Heart left ventricle (tissue), 16 donors: ENCODE results near the gene APC. TPM values are rescaled to one million over a fixed set of nuclear protein-coding genes. Genes with fewer than 3 reads are reported as not detected.

Experiments
- ATAC-seq, 4 donors: fragments of 200-7000 bp; cut with Tn5 transposase; one replicate each; pipeline ENCODE4 v1.9.1; 2020 to 2022; ENCODE audit warnings: moderate library complexity in 4 of 4, mild to moderate bottlenecking in 3 of 4, moderate number of reproducible peaks in 1 of 4
- DNase-seq, 5 donors: peaks; one replicate each; pipeline ENCODE4 v3.0.0-alpha.2; 2020
- H3K27ac ChIP-seq, 12 donors: fragments of 200-600 bp; sonication (generic) in 4 of 12; one replicate each; pipeline versions ENCODE4 v1.5.0 to v1.8.0; 2016 to 2022; ENCODE audit warnings: mild to moderate bottlenecking in 2 of 12
- H3K27me3 ChIP-seq, 9 donors: fragments of 200-600 bp; sonication (generic) in 2 of 9; one replicate each; pipeline versions ENCODE4 v1.5.1 to v1.8.0; 2016 to 2022; ENCODE audit warnings: mild to moderate bottlenecking in 3 of 9
- H3K36me3 ChIP-seq, 9 donors: fragments of 200-600 bp; sonication (generic) in 2 of 9; one replicate each; pipeline versions ENCODE4 v1.5.0 to v1.8.0; 2018 to 2022; ENCODE audit warnings: mild to moderate bottlenecking in 2 of 9
- H3K4me1 ChIP-seq, 12 donors: fragments of 200-600 bp; sonication (generic) in 4 of 12; one replicate each; pipeline versions ENCODE4 v1.5.0 to v1.8.0; 2016 to 2022; ENCODE audit warnings: mild to moderate bottlenecking in 3 of 12
- H3K4me3 ChIP-seq, 12 donors: fragments of 200-600 bp; sonication (generic) in 4 of 12; one replicate each; pipeline versions ENCODE4 v1.5.0 to v1.8.0; 2017 to 2022; ENCODE audit warnings: mild to moderate bottlenecking in 9 of 12, moderate library complexity in 4 of 12
- H3K9me3 ChIP-seq, 12 donors: fragments of 200-600 bp; sonication (generic) in 4 of 12; one replicate each; pipeline versions ENCODE4 v1.5.0 to v1.8.0; 2016 to 2022; ENCODE audit warnings: mild to moderate bottlenecking in 1 of 12
- POLR2A ChIP-seq, 2 donors: fragments of 450-650 bp; IDR thresholded peaks; one replicate each; pipeline ENCODE4 v1.6.1; 2017; ENCODE audit warnings: antibody characterized with exemption in 2 of 2, mild to moderate bottlenecking in 2 of 2, moderate library complexity in 2 of 2
- WGBS, 4 donors: extraction: QIAGEN DNeasy Blood & Tissue Kit in 2 of 4; methylation state at CpG; one replicate each; pipeline versions ENCODE4 v1.1.5 to v1.1.7; 2013 to 2018; 5-methylcytosine and 5-hydroxymethylcytosine counted together
- intact Hi-C, 10 donors: fragments of 100-400 bp; cut with DNase I; formaldehyde crosslinking; loops; one replicate each; pipeline versions ENCODE4 v1.11.1 to v1.14.2; 2022
- polyA plus RNA-seq, 2 donors: library from polyadenylated mRNA; stranded (reverse); fragments of 200-250 nt; gene quantifications; one replicate each; pipeline ENCODE4 v1.2.3, GENCODE V29; 2013
- total RNA-seq, 9 donors: library from RNA; depleted of rRNA in 2 of 9; stranded (reverse); fragments of >200 nt in 2 of 9; fragmentation: NEBNext Ultra II Directional in 3 of 9; extraction: Animal tissue kit (Norgen Biotek cat#: 25700) in 3 of 9; gene quantifications; one replicate each; pipeline versions ENCODE4 v1.1.0 to v1.2.4, GENCODE V29; 2016 to 2023
- TF ChIP-seq, protein P1 (sequence below), 12 donors: fragments of 200-600 bp; sonication (generic) in 4 of 12; IDR thresholded peaks; one replicate each; pipeline versions ENCODE4 v1.5.0 to v1.8.0; 2018 to 2022; ENCODE audit warnings: antibody characterized with exemption in 12 of 12, mild to moderate bottlenecking in 5 of 12
- donor health status: ischemic (EF 13 %, LVEDD 7.1; RV severe dilation, severe dysfunction).
- donor health status: healthy with polysubstance abuse.
- donor health status: DM: no; HTN: yes; CAD: no.
- donor health status: DM: no; HTN: no; CAD: no.
- donor health status: ischemic (EF 25% LVEDD 6.9; RV normal size, moderate dysfunction).
- donor health status: ischemic (EF 25% LVEDD 5.7; RV mildly dilated, moderate dysfunction).
- donor health status: healthy.
- donor health status: DM: yes; HTN: yes; CAD: no.
- donor health status: ischemic (EF 35%, LVEDD 5.7; RV mildly dilated, moderate dysfunction).
- donor health status: nonischemic (EF 11% LVEDD 7.7; RV severe dilation, severe dysfunction).
- donor health status: DM: yes; HTN: yes; CAD: no.
- donor health status: PGD.
- donor health status: ischemic (EF 29% LVEDD 5.4; RV normal size, mild dysfunction).
- donor health status: nonischemic (EF 23%, LVEDD 6.1; RV moderate dilation, normal function).

Gene APC
- total and polyA plus RNA-seq, 11 donors, result 3.8 to 65.3 (median 37.4) TPM

DNA sequence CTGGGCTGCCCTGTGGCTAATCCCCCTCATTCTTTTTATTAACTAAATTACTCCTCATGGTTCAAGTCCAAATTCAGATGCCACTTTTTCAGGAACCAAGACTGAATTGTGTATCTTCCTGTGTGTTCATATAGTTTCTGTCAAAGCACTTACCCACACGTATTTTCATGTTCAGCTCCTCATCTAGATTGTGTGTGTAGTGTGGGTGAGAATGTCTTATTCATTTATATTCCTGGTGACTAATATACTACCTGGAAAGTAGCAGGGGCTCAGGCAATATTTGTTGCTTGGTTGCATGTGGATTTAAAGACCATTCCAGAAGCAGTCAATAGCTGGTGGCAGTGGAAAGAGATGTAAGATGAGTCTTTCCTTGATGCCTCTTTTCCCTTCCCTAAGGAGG lies 74.9 kb downstream of the APC start:
- ATAC-seq, result no peak
- Histone ChIP-seq H3K4me1 (peaks cover 0 to 9% (median 0%) of the 10 kb centered on the region in 12 donors), H3K27ac (no peak overlapping the region), H3K9me3 (no peaks in the 10 kb centered on the region), H3K4me3 (no peak overlapping the region), H3K27me3 (no peaks in the 10 kb centered on the region), H3K36me3 (peaks cover 0 to 80% (median 48%) of the 10 kb centered on the region in 9 donors)
- TF ChIP-seq, protein P1, sequence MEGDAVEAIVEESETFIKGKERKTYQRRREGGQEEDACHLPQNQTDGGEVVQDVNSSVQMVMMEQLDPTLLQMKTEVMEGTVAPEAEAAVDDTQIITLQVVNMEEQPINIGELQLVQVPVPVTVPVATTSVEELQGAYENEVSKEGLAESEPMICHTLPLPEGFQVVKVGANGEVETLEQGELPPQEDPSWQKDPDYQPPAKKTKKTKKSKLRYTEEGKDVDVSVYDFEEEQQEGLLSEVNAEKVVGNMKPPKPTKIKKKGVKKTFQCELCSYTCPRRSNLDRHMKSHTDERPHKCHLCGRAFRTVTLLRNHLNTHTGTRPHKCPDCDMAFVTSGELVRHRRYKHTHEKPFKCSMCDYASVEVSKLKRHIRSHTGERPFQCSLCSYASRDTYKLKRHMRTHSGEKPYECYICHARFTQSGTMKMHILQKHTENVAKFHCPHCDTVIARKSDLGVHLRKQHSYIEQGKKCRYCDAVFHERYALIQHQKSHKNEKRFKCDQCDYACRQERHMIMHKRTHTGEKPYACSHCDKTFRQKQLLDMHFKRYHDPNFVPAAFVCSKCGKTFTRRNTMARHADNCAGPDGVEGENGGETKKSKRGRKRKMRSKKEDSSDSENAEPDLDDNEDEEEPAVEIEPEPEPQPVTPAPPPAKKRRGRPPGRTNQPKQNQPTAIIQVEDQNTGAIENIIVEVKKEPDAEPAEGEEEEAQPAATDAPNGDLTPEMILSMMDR (IDR thresholded peaks at IDR 0.05), result no peak
- no peak for TF ChIP-seq POLR2A (IDR thresholded peaks at IDR 0.05)
- DNase-seq, result no peak
- WGBS, 4 donors, result 89 to 96% (median 95%) methylated on average over 1 of the region's 1 CpG
- intact Hi-C loops, result no loop called here

DNA sequence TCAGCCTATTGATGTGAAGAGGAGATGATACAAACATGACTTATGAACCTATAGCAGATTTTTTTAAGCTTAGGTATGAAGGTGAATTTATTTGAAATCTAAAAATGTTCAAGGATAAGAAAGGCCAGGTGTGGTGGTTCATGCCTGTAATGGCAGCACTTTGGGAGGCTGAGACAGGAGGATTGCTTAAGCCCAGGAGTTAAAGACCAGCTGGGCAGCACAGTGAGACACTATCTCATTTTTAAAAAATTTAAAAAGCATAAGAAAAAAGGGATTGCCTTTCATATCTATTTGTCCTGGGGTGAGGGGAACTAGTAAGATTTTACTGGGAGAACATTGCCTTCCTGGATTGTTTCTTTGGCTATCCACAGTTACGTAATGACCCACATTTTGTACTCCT lies 82.6 kb downstream of the APC start:
- no peak overlapping the region for H3K27ac ChIP-seq
- H3K9me3 ChIP-seq, result no peaks in the 10 kb centered on the region
- DNase-seq, result no peak
- H3K36me3 ChIP-seq, result peaks cover 2 to 97% (median 81%) of the 10 kb centered on the region in 9 donors
- no peaks in the 10 kb centered on the region for H3K4me1 ChIP-seq
- no peak for ATAC-seq
- 96 to 98% (median 97%) methylated on average over 1 of the region's 1 CpG for WGBS, 4 donors
- no peak overlapping the region for H3K4me3 ChIP-seq
- TF ChIP-seq, protein P1 (IDR thresholded peaks at IDR 0.05), result no peak
- no peaks in the 10 kb centered on the region for H3K27me3 ChIP-seq
- intact Hi-C loops, result no loop called here

DNA sequence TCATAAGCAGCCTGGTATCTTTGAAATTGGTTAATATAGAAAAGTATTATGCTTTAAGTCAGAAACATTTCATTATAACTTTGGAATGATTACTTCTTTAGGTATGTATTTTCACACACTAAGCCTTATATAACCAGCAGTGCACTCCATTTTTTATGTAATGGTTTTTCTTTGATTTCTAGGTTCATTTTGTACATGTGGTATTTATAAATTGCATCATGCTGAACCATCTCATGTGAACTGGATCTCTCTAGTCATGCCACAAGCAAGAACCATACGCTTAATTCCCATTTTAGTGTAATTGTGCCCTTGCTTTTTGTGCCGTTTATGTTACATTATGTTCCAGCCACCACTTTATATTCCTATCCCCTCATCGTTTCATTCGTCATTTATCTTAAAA lies 84.8 kb downstream of the APC start:
- Histone ChIP-seq H3K4me1 (no peaks in the 10 kb centered on the region), H3K27me3 (no peaks in the 10 kb centered on the region), H3K9me3 (no peaks in the 10 kb centered on the region), H3K4me3 (no peak overlapping the region), H3K36me3 (peaks cover 2 to 94% (median 79%) of the 10 kb centered on the region in 9 donors), H3K27ac (no peak overlapping the region)
- intact Hi-C loops, result no loop called here
- no peak for DNase-seq
- no peak for ATAC-seq
- WGBS, 4 donors, result 68 to 81% (median 71%) methylated on average over 4 of the region's 4 CpGs
- TF ChIP-seq, protein P1 (IDR thresholded peaks at IDR 0.05), result no peak
- TF ChIP-seq POLR2A (IDR thresholded peaks at IDR 0.05), result no peak

DNA sequence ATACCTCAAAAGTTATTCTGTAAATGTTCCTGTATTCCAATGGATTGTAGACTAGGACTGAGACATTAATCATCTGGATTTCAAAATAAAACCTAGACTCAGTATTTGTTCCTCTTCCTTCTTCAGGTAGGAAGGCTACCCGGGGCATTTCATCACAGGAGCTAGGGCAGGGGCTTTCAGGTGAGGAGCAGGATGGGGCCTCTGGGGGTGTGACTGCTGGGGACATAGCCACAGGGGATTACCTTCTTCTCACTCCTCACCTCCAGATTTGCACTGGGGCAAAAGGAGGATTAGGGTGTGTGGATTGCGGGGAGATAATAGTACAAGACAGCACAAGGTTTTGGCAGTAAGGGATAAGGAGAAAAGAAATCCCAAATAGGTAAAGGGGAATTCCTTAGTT lies 85.5 kb downstream of the APC start:
- Histone ChIP-seq H3K9me3 (no peaks in the 10 kb centered on the region), H3K27me3 (no peaks in the 10 kb centered on the region), H3K4me1 (no peaks in the 10 kb centered on the region), H3K4me3 (no peak overlapping the region), H3K36me3 (peaks cover 2 to 96% (median 84%) of the 10 kb centered on the region in 9 donors), H3K27ac (no peak overlapping the region)
- ATAC-seq (no peak), DNase-seq (no peak)
- no peak for TF ChIP-seq POLR2A (IDR thresholded peaks at IDR 0.05)
- intact Hi-C loops, result no loop called here
- 89 to 95% (median 94%) methylated on average over 2 of the region's 2 CpGs for WGBS, 4 donors

DNA sequence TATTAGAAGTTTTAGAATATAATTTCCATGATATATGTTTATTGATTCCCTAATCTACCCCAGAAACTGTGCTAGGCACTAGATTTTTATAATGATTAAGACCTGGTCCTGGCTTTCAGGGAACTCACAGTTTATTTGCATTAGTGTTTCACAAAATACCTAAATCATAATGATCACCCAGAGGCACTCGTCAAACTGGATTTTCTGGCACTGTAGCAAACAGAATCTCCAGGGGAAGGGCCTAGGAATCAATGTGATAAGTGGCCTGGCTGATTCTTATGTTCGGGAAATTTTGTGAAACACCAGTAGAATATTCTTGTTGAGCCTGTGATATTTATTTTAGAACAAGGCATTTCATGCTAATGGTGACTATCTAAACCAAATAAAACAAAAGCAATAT lies 86.0 kb downstream of the APC start:
- DNase-seq (no peak), ATAC-seq (no peak)
- H3K4me1 ChIP-seq, result no peaks in the 10 kb centered on the region
- TF ChIP-seq POLR2A (IDR thresholded peaks at IDR 0.05), result no peak
- TF ChIP-seq, protein P1 (IDR thresholded peaks at IDR 0.05), result no peak
- intact Hi-C loops, result no loop called here
- 93 to 97% (median 94%) methylated on average over 2 of the region's 2 CpGs for WGBS, 4 donors
- no peaks in the 10 kb centered on the region for H3K9me3 ChIP-seq
- no peaks in the 10 kb centered on the region for H3K27me3 ChIP-seq
- no peak overlapping the region for H3K4me3 ChIP-seq
- no peak overlapping the region for H3K27ac ChIP-seq
- peaks cover 2 to 96% (median 88%) of the 10 kb centered on the region in 9 donors for H3K36me3 ChIP-seq
